HL-60 (cell line): ENCODE results near the gene JUN.
A peak's percentile ranks its signal among the peaks of the same experiment; 100 is the strongest.

Experiments
- DNase-seq, 2 experiments: peaks; one replicate each; pipeline ENCODE4 v3.0.0-alpha.2; 2010 to 2020; ENCODE audit warnings: low read depth in 1 of 2, low spot score in 1 of 2
- H3K27ac ChIP-seq: fragments of 250-450 bp; sonication (Bioruptor Pico); replicated peaks from 2 replicates; pipeline ENCODE4 v1.5.1; 2020; ENCODE audit warnings: mild to moderate bottlenecking, moderate library complexity
- H3K27me3 ChIP-seq: fragments of 250-450 bp; sonication (Bioruptor Pico); 2 replicates; pipeline ENCODE4 v1.5.1; 2021; ENCODE audit warnings: mild to moderate bottlenecking, moderate library complexity; ENCODE audit not compliant: insufficient read depth, poor library complexity, severe bottlenecking
- H3K4me3 ChIP-seq: replicated peaks from 2 replicates; pipeline ENCODE4 v1.5.1; 2011; ENCODE audit warnings: mild to moderate bottlenecking, control low read depth, low read length; ENCODE audit not compliant: insufficient read depth
- CTCF ChIP-seq: IDR thresholded peaks from one replicate; pipeline ENCODE4 v1.5.1; 2011; ENCODE audit warnings: low read length, control low read depth, inconsistent platforms; ENCODE audit not compliant: insufficient read depth
- GABPA ChIP-seq: IDR thresholded peaks from 2 replicates; pipeline ENCODE4 v1.6.1; 2012; ENCODE audit warnings: low read depth
- POLR2AphosphoS5 ChIP-seq: IDR thresholded peaks from 2 replicates; pipeline ENCODE4 v1.6.1; 2012; ENCODE audit warnings: low read depth
- SPI1 ChIP-seq: IDR thresholded peaks from 2 replicates; pipeline ENCODE4 v1.6.1; 2012; ENCODE audit warnings: low read depth, mild to moderate bottlenecking, borderline replicate concordance
- TF ChIP-seq, protein P1 (sequence below): IDR thresholded peaks from 2 replicates; pipeline ENCODE4 v1.6.1; 2012; ENCODE audit warnings: low read depth; ENCODE audit not compliant: insufficient replicate concordance

Gene JUN

DNA sequence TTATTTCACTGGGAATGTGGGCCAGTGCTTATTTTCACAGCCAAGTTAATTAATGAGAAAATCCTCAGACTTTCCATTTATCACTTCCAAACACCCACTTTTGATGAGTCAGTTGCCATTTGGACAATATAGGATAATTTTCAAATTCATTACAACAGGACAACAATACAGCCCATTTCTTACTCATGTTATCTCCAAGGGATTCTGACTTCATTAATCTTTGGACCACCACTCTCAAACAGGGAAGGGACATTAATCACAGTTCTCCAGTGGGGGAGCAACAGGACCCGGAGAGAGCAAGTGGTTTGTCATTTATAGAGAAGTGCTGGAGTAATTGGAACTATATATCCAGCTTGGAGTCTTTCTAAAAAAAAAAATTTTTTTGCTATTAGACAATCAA, 38.7 kb downstream of the JUN start:
- no peak for TF ChIP-seq GABPA
- TF ChIP-seq, protein P1, sequence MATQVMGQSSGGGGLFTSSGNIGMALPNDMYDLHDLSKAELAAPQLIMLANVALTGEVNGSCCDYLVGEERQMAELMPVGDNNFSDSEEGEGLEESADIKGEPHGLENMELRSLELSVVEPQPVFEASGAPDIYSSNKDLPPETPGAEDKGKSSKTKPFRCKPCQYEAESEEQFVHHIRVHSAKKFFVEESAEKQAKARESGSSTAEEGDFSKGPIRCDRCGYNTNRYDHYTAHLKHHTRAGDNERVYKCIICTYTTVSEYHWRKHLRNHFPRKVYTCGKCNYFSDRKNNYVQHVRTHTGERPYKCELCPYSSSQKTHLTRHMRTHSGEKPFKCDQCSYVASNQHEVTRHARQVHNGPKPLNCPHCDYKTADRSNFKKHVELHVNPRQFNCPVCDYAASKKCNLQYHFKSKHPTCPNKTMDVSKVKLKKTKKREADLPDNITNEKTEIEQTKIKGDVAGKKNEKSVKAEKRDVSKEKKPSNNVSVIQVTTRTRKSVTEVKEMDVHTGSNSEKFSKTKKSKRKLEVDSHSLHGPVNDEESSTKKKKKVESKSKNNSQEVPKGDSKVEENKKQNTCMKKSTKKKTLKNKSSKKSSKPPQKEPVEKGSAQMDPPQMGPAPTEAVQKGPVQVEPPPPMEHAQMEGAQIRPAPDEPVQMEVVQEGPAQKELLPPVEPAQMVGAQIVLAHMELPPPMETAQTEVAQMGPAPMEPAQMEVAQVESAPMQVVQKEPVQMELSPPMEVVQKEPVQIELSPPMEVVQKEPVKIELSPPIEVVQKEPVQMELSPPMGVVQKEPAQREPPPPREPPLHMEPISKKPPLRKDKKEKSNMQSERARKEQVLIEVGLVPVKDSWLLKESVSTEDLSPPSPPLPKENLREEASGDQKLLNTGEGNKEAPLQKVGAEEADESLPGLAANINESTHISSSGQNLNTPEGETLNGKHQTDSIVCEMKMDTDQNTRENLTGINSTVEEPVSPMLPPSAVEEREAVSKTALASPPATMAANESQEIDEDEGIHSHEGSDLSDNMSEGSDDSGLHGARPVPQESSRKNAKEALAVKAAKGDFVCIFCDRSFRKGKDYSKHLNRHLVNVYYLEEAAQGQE: no peak
- no peak for TF ChIP-seq SPI1
- no peak for TF ChIP-seq CTCF
- no peak for TF ChIP-seq POLR2AphosphoS5
- no peaks in the 10 kb centered on the region for H3K27me3 ChIP-seq
- H3K27ac ChIP-seq: no peak overlapping the region
- DNase-seq: no peak
- H3K4me3 ChIP-seq: no peak overlapping the region

DNA sequence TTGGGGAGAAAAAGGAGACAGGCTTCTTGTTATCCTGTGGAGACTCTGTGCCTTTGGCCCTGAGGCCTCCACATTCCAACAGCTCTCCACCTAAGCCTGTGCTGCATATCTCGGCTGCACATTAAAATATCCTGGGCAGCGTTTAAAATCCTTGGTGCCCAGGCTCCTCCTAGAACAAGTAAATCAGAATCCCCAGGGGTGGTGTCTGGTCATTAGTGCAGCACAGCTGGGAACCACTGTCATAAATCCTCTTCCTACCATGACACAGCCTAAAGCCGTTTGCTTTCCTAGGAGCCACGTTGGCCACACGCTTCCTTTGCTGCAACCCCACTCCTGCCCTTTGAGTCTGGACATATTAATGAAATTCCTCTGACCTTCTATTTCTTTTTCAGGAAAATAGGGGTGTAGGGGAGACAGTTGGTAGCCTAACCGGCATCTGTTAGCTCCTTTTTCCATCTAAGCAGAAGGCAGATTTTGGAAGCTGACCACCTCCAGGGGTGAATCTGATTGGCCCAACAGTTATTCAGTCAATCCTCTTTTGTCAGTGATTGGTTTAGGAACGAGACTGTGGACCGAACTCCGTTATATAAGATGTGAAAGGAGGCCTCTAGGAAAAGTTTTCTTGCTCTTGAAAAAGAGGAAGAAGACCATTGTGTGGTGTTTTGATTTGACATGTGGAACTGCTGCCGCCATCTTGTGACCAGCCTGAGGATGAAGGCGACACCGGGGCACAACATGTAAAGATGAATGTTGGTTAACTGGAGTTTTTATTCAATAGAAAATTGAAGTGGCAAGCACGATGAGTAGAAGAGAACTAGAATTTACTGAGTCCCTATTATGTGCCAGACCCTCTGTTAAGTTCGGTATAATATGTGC, 41.9 kb downstream of the JUN start:
- H3K27me3 ChIP-seq: no peaks in the 10 kb centered on the region
- H3K4me3 ChIP-seq: no peak overlapping the region
- H3K27ac ChIP-seq: no peak overlapping the region
- no peak for DNase-seq
- TF ChIP-seq GABPA (no peak), CTCF (no peak)

- Histone ChIP-seq H3K4me3 (no peak overlapping the region), H3K27ac (0 out of 2 replicates have a peak overlapping the region, but pooled peaks have one; percentile 22), H3K27me3 (no peaks in the 10 kb centered on the region)
- DNase-seq: peak in 1 of 2 experiments; percentile 49
- TF ChIP-seq, protein P1: no peak
- TF ChIP-seq CTCF (peak; percentile 51), GABPA (no peak), SPI1 (no peak), POLR2AphosphoS5 (no peak)
Measured at GRCh38 chr1:58739856-58740466, 43.9 kb downstream of the JUN start.
